HG03280 (cell line): ENCODE data around the gene BAAT.
A peak's percentile ranks its signal among the peaks of the same experiment; 100 is the strongest.

Source experiments
- ATAC-seq: cut with Tn5 transposase; IDR thresholded peaks from one replicate; pipeline ENCODE4 v1.9.1; 2021; ENCODE audit warnings: mild to moderate bottlenecking, moderate library complexity; ENCODE audit not compliant: unreplicated experiment

Gene BAAT

GRCh38 chr9:101398930-101399642 is 14.3 kb upstream of the BAAT start:
- peak; percentile 1 for ATAC-seq

DNA sequence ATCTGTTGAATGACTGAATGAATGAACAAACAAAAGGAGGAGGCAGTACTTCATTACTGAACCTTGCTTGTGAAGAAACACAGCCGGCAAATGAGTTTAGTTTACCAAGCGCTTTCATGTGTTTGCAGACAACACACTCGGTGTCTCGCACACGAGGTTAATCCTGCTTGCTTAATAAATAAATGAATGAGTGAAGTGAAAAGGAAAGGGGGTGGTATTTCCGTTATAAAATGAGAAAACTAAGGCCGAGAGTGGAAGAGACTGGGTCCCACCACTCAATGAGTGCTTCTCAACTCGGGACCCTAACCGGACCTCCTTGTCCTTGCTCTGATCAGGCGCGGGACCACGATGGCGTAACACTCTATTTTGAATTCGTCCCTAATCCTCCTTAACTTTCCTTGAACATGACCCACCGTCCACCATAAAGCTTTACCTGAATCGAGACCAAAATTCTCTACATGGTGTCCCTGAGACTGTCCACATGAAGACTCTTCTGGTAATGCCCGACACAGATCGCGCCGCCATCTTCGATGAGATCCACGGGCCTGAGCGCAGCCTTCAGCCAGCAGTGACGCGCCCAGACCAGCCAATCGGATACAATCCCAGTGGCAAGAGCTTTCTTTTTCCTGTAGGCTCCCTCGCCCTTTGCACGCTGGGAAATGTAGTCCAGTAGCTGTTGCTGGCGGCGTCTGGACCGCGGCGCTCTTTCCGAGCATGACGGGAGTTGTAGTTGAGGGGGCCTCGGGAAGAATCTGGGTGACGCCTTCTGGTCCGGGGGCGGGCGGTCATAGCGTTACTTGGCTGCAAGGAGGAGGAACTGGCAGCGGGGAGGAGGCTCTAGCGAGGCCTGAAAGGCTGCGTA is 13.5 kb upstream of the BAAT start, which contains the start of the genes MRPL50 and ZNF189:
Gene MRPL50 (minus strand): TSS at position 551 of the 862 bp plus-strand sequence. CDS start 26 bp downstream, at position 525.
Gene ZNF189 (plus strand): TSS at position 784 of the 862 bp plus-strand sequence. CDS start 306 bp downstream, outside the sequence.
- peak; percentile 99 for ATAC-seq

GRCh38 chr9:101397746-101398067 is 12.9 kb upstream of the BAAT start:
- no peak for ATAC-seq

- ATAC-seq: no peak
These were observed 9.9 kb upstream of the BAAT start for GRCh38 chr9:101394687-101395086.

DNA sequence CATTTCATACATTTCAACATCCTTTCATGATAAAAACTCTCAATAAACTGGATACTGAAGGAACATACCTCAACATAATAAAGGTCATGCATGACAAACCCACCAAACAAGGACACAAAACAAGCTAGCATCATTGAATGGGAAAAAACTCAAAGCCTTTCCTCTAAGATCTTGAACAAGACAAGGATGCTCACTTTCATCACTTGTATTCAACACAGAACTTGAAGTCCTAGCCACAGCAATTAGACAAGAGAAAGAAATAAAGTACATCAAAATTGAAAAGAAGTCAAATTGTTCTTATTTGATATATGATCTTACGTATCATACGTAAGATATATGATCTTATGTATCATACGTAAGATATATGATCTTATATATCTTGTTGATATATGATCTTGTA is 8.3 kb upstream of the BAAT start:
- ATAC-seq: no peak

- no peak for ATAC-seq
These were observed 3.7 kb upstream of the BAAT start for GRCh38 chr9:101388507-101388993.

DNA sequence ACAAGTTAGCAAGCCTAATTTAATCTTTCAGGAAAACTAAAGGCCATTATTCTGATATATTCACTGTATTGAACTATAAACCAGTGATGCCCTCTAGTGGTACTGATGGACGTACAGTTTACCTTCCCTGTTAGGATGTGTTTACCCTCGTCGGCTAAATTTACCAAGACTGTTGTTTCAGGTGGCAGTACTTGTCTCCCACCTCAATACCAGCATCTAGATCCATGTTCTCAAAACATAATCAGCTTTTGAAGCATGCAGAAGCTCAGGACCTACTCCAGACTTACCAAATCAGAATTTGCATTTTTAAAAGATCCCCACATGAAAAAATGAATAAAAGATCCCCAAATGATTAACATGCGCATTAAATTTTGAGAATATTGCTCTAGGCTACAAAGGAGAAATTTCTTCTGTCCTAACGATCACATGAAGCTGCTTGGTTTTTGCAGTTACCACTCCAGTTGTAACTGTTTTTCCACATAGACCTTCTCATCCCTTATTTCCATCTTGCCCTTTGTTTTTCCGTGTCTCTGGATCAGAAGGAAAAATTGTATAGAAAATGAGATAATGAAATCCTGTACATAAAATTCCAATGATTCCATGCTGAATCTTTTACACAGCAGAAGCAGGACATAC is 3.2 kb upstream of the BAAT start:
- peak; percentile 72 for ATAC-seq

DNA sequence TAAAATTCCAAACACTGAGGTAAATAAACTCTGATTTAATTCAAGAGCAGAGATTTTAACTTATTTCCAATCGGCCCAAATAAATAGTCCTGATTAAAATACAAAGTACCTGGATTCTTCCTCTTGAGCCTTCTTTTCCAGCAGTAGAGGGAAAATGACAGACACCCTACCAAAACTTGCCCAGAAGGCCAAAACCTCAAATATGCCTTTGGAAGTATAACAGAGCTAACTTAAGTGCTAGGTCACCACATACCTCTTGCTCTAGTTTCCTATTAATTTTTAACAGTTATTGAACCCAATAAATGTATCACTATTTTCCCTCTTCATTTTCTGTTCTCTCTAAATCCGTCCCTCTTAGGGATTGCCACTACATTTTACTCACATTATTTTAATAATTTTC is 1.4 kb downstream of the BAAT start:
- no peak for ATAC-seq

GRCh38 chr9:101381833-101382342 is 2.9 kb downstream of the BAAT start:
- ATAC-seq: no peak

DNA sequence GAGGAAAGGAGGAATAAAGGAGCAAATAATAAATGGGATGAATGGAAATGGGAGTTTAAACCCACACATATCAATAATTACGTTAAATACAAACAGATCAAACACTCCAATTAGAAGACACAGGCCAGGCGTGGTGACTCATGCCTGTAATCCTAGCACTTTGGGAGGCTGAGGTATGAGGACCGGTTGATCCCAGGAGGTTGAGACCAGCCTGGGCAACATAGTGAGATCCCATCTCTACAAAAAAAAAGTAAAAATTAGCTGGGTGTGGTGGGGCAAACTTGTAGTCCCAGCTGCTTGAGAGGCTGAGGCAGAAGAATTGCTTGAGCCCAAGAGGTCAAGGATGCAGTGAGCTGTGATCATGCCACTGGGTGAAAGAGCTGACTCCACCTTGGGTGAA is 3.7 kb downstream of the BAAT start:
- ATAC-seq: no peak

DNA sequence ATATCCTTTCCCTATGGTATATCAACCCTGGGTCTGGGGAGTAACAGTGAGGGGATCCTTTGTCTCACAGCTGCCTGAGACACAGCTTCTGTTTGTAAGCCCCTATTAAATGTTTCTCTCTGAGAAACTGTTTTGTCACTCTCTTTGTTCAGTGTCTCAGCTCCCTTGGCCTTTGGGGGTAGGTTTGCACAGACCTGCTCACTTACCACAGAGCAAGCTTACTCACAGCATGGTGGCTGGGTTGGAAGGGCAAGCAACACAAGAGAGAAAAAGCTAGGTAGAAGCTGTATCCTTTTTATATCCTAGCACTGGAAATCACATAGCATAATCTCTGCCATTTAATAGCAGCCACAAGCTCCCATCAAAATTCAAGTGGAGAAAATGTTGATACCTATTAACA is 4.5 kb downstream of the BAAT start:
- ATAC-seq: no peak

DNA sequence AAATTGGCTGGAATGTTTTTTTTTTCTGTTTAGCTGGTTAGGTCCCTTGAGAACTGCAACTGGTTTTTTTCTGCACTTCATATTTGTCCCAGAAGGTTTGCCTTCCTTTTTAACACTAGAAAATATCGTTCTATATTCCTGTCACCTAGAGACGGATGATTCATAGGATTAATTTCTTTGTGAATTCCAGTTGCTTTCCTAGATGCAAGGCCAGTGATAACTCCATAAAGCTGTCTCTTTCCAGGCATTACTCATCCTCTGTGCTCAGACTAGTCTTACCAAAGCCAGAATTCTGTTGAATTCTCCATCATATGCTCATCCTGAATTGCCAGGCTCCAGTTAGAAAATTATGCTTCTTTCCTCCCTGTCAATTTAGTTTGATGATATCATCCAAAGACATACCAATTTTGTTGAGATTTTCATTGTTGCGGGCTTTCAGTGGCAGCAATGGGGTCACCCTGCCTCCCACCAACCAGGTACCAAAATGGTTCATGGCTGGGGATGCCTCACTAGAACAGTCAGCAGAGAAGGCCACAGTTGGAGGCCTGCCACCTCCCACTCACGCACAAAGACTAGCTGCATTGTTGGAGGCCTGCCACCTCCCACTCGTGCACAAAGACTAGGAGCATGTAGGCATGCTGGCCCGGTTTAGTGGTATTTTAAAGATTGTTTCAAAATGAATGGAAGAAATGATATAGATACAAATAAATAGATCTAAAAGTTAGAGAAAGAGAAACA is 8.5 kb downstream of the BAAT start:
- ATAC-seq: no peak

GRCh38 chr9:101375546-101375945 is 9.3 kb downstream of the BAAT start:
- ATAC-seq: no peak

- ATAC-seq: no peak
These were observed 12.3 kb downstream of the BAAT start for GRCh38 chr9:101372327-101373118.

GRCh38 chr9:101371813-101372212 is 13.0 kb downstream of the BAAT start:
- no peak for ATAC-seq

DNA sequence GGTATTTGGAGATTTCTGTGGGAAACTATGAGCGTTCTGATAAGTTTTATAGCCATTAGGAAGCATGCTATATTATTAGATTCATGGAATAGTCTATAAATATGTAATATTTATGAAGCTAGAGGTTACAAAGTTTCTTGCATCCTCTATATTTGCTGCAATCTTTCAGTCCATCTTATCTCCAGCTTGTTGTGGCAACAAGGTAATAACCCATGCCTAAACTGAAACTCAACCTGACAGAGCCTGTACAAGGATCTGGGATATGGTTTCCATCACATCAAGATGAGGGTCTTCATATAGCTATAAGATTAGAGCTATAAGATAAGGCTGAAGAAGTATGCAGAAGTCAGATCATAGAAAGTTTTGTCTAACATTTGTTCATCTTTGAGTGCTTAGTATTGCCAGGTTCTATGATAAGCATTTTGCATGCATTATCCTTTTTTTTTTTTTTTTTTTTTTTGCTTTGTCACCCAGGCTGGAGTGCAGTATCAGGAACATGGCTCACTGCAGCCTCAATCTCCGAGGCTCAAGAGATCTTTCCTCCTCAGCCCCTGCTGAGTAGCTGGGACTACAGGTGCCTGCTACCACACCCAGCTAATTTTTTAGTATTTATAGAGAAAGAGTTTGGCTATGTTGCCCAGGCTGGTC is 14.8 kb downstream of the BAAT start:
- ATAC-seq: no peak

- no peak for ATAC-seq
These were observed 15.5 kb downstream of the BAAT start for GRCh38 chr9:101369286-101369685.

DNA sequence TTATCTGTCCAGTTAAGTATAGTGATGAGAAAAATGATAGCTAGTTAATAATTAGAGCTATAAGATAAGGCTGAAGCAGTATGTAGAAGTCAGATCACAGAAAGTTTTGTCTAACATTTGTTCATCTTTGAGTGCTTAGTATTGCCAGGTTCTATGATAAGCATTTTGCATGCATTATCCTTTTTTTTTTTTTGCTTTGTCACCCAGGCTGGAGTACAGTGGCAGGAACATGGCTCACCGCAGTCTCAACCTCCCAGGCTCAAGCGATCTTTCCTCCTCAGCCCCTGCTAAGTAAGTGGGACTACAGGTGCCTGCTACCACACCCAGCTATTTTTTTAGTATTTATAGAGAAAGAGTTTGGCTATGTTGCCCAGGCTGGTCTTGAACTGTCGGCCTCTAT is 17.5 kb downstream of the BAAT start:
- ATAC-seq: no peak

DNA sequence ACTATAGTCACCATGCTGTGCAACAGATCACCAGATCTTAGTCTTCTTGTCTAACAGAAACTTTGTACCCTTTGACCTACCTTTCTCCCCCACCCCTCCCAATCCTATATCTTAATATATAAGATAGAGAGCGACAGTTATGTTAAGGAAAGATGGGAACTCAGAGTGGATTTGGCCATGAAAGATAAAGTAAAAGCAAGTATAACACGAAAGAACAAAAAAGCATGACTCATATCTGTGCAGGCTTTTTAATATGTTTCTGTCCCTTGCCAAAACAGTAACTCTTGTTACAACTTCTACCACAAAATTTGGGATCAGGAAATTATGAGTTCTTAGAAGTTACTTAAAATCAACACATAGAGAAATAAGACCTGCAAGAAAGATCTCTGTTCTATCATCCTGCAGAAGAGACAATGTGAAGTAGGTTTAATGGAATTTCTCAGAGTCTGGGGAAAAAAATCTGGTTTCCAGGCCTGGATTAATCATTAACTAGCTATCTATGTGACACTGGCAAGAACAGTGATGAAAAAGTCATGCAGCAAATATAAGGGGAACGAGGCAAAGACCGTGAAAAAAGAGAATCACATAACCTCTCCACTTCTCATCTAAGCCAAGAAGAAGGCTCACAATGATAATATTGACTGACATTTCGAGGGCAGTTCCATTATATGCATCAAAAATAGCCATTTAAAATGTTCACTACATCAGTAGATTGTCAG is 18.6 kb downstream of the BAAT start:
- no peak for ATAC-seq
